Sigmoid colon (tissue), 4 donors: ENCODE measurements around the gene DCAF11.

Experiments used
- CTCF ChIP-seq, 4 experiments: fragments of 450-650 bp in 3 of 4; fragments of 200-600 bp in 1 of 4; IDR thresholded peaks; one replicate each; pipeline ENCODE4 v1.5.1; 2016 to 2019; ENCODE audit warnings: antibody characterized with exemption in 4 of 4, mild to moderate bottlenecking in 3 of 4, moderate library complexity in 2 of 4
- EP300 ChIP-seq, 4 donors: sonication (generic); formaldehyde crosslinking; IDR thresholded peaks; one replicate each; pipeline ENCODE4 v1.6.1; 2017; ENCODE audit warnings: antibody characterized with exemption in 4 of 4
- POLR2A ChIP-seq, 2 donors: fragments of 450-650 bp; IDR thresholded peaks; one replicate each; pipeline ENCODE4 v1.6.1; 2016; ENCODE audit warnings: antibody characterized with exemption in 2 of 2, mild to moderate bottlenecking in 2 of 2, moderate library complexity in 2 of 2
- POLR2AphosphoS5 ChIP-seq, 4 donors: sonication (generic); formaldehyde crosslinking; IDR thresholded peaks; one replicate each; pipeline ENCODE4 v1.6.1; 2017; ENCODE audit warnings: antibody characterized with exemption in 4 of 4

- TF ChIP-seq CTCF (IDR thresholded peaks at IDR 0.05), result no peak
- no peak for TF ChIP-seq POLR2A (IDR thresholded peaks at IDR 0.05)
- no peak for TF ChIP-seq EP300 (IDR thresholded peaks at IDR 0.05)
- no peak for TF ChIP-seq POLR2AphosphoS5 (IDR thresholded peaks at IDR 0.05)
These were observed 18.4 kb downstream of the DCAF11 start for GRCh38 chr14:24132976-24133375.
